HCT116 (cell line): ENCODE measurements around the gene KCTD14.

Experiments
- CEBPB ChIP-seq: IDR thresholded peaks from 2 replicates; pipeline ENCODE4 v1.6.1; 2012; ENCODE audit warnings: low read depth
- CTCF ChIP-seq, 3 experiments: fragments of 200-600 bp in 1 of 3; sonication (generic) in 1 of 3; IDR thresholded peaks in 2 of 3; conservative IDR thresholded peaks in 1 of 3; 2 replicates each; pipeline ENCODE4 v1.5.1; 2012 to 2017; ENCODE audit warnings: low read depth in 2 of 3, low read length in 2 of 3, antibody characterized with exemption in 1 of 3, borderline replicate concordance in 1 of 3, control low read depth in 1 of 3, mild to moderate bottlenecking in 1 of 3, mixed read lengths in 1 of 3, mixed run types in 1 of 3, moderate library complexity in 1 of 3; ENCODE audit not compliant: insufficient read depth in 1 of 3
- JUND ChIP-seq: IDR thresholded peaks from 2 replicates; pipeline ENCODE4 v1.6.1; 2012
- POLR2A ChIP-seq: IDR thresholded peaks from 2 replicates; pipeline ENCODE4 v1.7.0; 2011; ENCODE audit warnings: borderline replicate concordance; ENCODE audit not compliant: insufficient read depth, insufficient read length; ENCODE audit errors: extremely low read depth
- POLR2AphosphoS5 ChIP-seq: IDR thresholded peaks from 2 replicates; pipeline ENCODE4 v1.6.1; 2011; ENCODE audit warnings: mild to moderate bottlenecking, low read depth, low read length, moderate library complexity
- SIN3A ChIP-seq: IDR thresholded peaks from 2 replicates; pipeline ENCODE4 v1.6.1; 2012; ENCODE audit warnings: low read depth
- SP1 ChIP-seq: IDR thresholded peaks from 2 replicates; pipeline ENCODE4 v1.6.1; 2012; ENCODE audit warnings: low read depth
- TCF7L2 ChIP-seq: IDR thresholded peaks from 2 replicates; pipeline ENCODE4 v1.7.0; 2011; ENCODE audit warnings: borderline replicate concordance, inconsistent platforms; ENCODE audit not compliant: insufficient read depth, insufficient read length; ENCODE audit errors: extremely low read depth
- ZFX ChIP-seq: fragments of 450-650 bp; IDR thresholded peaks from 2 replicates; pipeline ENCODE4 v1.6.1; 2017
- ZNF274 ChIP-seq: fragments of 200-500 bp; sonication (Bioruptor generic); IDR thresholded peaks from 2 replicates; pipeline ENCODE4 v1.6.1; 2014; ENCODE audit warnings: mild to moderate bottlenecking, low read depth, low read length, inconsistent platforms
- TF ChIP-seq, protein P1 (sequence below): IDR thresholded peaks from 2 replicates; pipeline ENCODE4 v1.6.1; 2012

DNA sequence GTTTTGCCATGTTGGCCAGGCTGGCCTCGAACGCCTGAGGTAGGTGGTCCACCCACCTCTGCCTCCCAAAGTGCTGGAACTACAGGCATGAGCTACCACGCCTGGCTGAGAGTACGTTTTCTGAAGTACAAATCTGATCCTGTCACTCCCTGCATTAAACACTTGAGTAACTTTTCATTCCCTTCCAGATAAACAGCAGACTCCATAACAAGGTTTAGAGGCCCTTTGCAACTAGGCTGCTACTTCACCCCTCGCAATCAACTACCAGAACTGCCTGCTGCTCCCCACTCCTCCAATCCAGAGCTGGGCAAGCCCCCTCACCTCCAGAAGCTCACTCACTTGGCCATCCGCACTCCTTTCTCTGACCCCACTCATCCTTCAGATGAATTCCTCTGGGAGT is 1.5 kb downstream of the KCTD14 start:
- TF ChIP-seq CEBPB (no peak), CTCF (IDR thresholded peaks at IDR 0.05 in 2 of 3, conservative IDR thresholded peaks at IDR 0.05 in 1 of 3; ENCODE audit: borderline replicate concordance in 1 of 3, insufficient read depth in 1 of 3, low read depth in 2 of 3, low read length in 2 of 3) (no peak), ZNF274 (no peak), ZFX (no peak), JUND (no peak), TCF7L2 (no peak), POLR2AphosphoS5 (no peak), POLR2A (no peak), SP1 (no peak), SIN3A (no peak)
- TF ChIP-seq, protein P1, sequence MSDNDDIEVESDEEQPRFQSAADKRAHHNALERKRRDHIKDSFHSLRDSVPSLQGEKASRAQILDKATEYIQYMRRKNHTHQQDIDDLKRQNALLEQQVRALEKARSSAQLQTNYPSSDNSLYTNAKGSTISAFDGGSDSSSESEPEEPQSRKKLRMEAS = no peak
